Measurements from ENCODE around the gene ATRIP.
A peak's percentile ranks its signal among the peaks of the same experiment; 100 is the strongest.
"Not testable (repeated sequence)": the region's sequence is repeated elsewhere in the genome, so short reads cannot be mapped to it uniquely, and the experiment has no call there.

The ATRIP gene

DNA sequence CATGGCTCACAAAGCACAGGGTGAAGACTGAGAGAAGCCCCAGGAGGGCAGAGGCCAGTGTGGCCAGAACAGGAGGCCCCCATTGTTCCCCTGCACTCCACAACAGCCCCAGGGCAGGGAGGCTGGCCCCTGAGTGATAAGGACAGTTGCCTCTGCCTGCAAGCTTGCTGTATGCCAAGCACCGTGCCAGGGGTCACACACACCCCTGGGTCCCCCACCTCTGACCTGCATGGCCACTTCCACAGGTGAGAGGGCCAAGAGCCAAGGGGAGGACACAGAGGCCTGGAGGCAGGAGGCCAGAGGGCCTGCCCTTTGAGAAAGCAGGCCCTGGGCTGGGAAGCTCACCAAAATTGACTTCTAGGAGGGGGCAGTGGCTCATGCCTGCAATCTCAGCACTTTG, 23.7 kb downstream of the ATRIP start:
- DNase-seq = no peak

DNA sequence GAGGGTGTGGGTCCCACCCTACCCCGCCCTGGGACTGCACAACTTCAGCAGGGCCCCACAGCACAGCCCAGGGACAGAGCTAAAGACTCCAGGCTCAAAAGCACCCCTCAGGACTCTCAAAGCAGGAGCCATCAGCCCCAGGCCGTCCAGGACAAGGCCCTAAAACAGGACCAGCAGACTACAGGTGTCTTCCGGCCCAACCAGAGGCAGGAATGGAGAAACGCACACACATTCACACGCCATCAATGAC, 26.1 kb downstream of the ATRIP start:
- no peak for DNase-seq

DNA sequence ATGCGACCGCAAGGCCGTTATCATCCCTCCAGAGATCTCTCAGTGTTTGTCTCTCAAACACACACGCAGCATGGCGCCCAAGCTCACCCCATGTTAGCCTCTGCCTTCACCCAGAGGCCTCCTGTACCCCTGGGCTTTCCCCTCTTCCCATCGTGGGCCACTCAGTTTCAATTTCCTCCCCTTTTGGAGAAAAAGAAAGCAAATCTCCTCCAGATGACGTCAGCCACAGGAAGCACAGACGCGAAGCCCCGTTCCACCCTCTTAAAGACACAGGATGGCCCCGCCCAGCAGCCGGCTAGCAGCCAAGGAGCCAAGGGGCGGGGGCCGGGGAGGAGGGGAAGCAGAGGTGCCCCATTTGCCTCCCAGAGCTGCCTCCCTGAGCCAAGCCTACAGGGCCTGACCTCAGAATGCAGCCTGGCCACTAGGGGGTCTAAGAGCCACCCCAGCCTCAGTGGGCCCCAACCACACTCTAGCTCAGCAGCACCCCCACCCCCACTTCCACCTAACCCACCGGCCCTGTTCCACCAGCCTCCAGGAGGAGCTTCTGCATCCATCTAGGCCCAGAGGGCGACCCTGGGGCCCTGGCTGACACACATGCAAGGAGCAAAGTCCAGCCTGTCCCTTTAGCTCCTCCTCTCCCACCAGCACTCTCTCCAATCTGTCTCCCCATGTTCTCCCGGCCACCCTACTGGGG, 26.5 kb downstream of the ATRIP start:
- DNase-seq = peak; percentile 9 to 70

DNA sequence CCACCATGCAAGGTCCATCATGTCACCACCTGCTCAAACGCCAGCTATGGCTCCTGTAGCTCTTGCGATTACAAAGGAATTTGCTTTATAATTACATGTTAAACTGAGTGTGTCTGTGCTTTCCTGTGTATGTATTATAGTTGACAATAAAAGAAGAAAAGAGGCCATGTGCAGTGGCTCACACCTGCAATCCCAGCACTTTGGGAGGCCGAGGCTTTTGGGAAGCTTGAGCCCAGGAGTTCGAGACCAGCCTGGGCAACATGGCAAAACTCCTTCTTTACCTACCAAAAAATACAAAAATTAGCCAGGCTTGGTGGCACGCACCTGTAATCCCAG, 27.0 kb downstream of the ATRIP start:
- DNase-seq = no peak

DNA sequence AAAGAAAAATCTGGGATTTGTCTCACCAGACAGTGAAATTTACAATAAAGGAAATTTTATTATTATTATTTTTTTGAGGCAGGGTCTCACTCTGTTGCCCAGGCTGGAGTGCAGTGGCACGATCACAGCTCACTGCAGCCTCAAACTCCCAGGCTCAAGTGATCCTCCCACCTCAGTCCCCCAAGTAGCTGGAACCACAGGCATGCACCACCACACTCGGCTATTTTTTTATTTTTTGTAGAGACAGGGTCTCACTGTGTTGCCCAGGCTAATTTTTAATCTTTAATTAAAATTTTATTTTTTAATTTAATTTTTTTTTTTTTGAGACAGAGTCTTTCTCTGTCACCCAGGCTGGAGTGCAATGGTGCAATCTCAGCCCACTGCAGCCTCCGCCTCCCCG, 27.5 kb downstream of the ATRIP start:
- not testable (repeated sequence) for DNase-seq

DNA sequence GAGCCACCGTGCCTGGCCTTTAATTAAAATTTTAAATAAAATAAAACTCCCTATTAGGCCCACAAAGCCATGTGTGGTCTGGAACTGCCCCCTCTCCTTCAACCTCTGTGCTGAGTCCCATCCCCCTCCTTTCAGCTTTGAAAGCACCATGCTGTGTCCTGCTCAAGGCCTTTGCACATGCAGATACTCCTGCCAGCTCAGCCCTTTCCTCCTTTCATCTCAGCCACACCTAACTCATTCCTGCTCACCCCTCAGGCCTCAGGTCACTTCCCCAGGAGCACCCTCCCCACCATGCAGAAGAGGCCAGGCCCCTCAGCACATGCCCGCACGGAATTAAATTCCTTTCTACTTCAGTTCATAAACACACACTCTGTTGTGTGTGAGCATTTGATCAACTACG, 28.1 kb downstream of the ATRIP start:
- DNase-seq = no peak

DNA sequence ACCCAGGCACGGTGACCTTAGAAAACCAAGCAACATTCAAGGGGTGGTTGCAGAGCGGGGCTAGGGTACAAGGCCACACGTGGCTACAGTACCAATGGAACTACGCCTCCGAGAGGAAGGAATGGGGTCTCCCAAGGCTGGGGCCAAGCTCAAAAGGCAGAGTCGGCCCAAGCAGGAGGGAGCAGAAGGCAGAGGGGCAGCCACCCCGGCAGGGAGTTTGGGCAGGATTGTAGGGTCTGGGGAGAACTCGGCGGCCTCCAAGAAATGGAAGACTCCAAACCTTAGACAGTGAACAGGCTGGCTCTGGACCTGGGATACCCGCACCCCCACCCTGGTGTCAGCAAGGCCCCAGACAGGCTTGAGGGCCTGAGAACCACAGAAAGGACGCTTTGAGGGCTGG, 28.7 kb downstream of the ATRIP start:
- DNase-seq = no peak

DNA sequence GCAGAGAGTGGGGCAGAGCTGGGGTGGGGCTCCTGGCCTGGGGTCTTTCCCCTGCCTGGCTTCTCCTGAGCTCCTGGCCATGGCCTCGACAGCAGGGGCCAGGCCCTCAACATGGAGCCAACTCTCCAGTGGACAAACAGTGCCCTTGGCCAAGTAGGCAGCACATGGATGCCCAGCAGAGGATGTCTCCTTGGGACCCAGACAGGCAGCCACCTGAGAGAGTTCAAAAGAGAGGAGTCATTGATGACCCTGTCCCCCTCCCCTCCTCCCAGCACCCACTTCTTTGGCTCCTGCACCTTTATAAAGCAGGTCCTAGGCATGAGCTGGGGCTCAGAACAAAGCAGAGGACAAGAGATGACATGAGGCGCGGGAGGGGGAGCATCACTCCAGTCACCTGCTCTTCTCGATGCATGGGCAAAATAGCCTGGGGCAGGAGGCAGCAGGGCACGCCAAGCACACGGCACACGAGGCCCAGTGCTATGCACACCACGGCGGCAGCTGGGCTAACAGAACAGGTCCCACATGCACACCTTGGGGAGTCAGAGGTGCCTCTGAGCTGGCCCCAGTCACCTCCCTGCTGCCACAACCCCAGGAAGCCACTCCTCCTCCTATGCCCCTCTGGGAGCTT, 30.0 kb downstream of the ATRIP start:
- no peak for DNase-seq

DNA sequence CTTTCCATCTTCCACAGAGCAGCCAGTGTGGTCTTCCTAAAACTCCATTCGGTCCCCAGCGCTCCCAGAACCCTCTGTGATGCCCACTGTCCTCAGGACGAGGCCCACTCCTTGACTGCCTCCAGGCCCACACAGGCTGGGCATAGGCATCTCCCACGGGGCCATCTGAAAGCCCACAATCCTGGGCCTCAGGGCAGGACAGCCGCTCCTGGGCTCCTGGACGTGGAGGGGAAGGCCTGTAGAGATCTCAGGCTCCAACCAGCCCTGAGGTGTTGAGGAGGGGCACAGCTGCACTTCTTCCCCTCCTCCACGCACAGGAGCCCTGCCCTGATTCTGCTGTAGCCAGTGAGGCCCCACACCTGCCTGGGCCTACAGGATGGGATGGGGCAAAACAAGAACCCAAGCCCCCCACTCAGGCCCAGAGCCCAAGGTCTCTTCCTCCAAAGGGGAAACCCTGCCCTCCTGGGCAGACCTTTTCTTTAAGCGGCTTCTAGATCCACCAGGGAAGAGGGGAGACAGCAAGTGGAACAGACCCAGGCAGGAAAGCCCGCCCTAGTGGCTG, 31.5 kb downstream of the ATRIP start:
- no peak for DNase-seq

DNA sequence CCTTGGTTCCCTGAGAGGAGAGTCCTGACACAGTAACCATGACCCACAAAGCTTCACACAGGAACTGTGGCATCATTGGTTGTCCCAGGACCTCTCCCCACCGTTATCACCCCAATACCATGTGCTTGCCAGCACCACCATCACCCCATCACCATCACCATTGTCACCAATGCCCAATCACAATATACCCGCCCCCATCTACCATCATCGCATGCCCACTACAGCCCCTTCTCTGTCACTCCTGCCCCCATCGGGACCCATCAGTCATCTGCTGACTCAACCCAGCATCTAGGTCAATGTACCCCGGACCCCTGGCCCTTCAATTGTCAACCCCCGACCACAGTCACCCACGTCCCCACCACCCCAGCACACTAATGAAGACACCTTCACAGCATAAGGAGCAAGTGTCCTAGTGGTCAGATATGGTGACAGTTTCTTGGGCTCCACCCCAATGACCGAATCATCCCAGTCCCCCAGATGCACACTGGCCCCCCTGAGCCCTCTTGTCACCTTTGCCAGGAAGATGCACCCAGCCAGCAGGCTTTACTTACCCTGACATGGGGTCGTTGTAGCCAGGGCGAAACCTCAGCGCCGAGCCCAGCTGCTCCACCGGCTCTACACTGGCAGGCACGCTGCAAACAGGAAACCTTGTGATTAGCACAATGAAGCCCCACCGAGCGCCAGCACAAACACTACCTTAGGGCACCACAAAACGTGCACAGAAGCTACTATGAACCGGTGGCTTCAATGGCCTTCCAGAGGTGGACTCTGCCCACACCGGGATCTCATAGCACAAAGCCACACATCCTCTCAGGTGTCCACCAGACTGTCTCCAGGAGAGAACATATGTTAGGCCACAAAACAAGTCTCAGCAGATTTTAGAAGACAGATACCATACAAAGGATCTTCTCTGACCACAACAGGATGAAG, 32.4 kb downstream of the ATRIP start:
- DNase-seq = no peak

DNA sequence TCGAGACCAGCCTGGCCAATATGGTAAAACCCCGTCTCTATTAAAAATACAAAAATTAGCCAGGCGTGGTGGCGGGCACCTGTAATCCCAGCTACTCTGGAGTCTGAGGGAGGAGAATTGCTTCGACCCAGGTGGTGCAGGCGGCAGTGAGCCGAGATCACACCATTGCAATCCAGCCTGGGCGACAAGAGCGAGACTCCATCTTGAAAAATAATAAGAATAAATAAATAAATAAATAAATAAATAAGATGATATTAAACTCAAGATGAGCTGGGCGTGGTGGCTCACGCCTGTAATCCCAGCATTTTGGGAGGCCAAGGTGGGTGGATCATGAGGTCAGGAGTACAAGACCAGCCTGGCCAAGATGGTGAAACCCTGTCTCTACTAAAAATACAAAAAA, 34.4 kb downstream of the ATRIP start:
- not testable (repeated sequence) for DNase-seq

DNA sequence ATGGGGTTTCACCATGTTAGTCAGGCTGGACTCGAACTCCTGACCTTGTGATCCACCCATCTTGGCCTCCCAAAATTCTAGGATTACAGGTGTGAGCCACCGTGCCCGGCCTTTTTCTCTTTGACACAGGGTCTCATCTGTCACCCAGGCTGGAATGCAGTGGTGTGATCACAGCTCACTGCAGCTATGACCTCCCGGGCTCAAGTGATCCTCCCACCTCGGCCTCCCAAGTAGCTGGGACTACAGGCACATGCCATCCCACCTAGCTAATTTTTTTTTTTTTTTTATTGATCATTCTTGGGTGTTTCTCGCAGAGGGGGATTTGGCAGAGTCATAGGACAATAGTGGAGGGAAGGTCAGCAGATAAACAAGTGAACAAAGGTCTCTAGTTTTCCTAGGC, 36.3 kb downstream of the ATRIP start:
- not testable (repeated sequence) for DNase-seq

DNA sequence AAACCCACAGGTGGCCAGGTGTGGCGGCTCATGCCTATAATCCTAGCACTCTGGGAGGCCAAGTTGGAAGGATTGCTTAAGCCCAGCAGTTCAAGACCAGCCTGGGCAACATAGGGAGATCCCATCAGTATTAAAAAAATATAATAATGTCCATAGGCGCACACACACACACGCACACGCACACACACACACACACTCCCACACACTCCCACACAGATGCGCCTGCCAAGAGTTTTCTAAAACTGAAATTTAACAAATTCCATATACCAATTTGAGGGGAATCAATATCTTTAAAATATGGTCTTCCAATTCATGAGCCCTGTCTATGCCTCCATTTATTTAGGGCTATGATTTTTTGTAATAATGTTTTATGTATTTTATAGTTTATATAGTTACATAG, 40.4 kb downstream of the ATRIP start:
- no peak for DNase-seq

DNA sequence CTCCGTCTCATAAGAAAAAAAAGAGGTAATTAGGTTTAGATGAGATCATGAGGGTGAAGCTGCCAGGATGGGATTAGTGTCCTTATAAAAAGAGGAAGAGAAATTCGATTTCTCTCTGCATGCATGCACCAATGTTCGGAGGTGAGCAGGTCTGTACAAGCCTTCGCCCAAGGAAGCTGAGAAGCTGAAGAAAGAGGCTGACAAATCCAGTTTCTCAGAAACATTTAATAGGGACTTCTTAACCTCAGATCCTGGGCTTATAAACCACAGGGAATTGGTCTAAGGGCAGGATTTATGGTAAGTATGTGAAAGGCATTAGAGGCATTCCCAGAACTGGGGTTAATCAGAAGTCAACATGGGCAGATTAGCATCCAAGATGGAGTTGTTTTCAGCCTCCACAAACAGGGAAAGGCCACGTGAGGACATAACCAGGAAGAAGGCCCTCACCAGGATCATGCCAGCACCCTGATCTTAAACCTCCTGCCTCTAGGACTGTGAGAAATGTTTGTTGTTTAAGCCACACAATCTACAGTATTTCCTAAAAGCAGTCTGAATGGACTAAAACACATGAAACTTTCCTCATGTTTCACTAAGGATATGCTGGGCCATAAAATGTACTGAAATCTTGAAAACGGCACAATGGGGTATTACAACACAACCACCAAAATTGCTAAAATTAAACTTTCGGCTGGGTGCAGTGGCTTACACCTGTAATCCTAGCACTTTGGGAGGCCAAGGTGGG, 46.1 kb downstream of the ATRIP start:
- DNase-seq = no peak

DNA sequence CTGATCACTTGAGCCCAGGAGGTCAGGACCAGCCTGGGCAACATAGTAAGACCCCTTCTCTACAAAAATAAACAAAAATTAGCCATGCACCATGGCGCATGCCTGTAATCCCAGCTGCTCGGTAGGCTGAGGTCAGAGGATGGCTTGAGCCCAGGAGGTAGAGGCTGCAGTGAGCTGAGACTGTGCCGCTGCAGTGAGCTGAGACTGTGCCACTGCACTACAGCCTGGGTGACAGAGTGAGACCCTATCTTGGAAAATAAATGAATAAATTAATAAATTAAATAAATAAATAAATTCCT, 46.6 kb downstream of the ATRIP start:
- DNase-seq = no peak

DNA sequence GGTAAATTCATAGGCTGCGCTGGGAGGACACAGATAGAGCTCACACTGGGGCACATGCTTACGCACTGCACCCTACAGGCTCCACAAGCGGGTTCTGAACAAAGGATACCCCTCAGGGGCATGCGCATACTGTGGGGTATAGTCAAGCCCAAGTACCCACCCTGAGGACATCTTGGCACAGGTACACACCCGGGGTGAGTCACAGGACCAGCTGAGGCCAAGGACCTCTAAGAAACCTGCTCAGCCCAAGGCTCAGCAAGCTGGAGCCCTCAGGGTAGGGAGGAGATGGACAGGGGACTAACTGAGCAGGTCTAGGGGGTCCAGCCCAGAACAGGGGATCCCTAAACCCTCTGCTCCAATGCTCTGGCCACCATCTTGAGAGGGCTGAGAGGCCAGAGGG, 54.1 kb downstream of the ATRIP start:
- DNase-seq = no peak

DNA sequence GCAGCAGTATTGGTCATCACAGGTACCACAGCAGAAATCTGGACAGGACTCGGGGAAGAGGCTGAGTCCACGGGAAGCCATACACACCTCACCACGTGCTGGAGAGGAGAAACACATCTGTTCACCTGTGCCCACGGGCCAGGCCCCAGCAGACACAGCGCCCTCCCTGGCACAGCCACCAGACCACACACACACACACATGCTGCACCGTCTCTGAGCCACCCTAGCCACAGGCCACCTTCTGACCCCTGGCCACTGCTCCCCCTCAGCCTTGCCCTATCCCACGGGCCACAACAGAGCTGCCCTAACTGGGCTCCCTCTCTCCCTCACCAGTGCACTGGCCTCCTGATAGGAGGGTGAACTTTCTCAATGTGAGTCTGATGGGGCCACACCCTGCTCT, 54.7 kb downstream of the ATRIP start:
- no peak for DNase-seq

DNA sequence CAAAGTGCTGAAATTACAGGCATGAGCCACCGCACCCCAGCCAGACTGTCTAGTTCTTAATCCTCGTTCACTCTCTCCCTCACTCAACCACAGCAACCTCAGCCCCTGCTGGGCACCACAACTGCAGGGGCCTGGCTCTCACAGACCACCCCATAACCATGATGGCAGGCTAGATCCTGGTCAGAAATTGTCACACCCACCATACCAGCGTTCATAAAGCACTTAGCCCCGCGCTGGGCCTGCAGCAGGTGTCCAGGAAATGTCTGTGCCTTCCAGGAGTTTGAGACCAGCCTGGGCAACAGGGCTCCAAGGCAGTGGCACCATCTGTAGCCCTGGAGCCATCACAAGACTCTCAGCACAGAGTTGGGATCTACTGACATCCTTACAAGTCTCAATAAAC, 55.6 kb downstream of the ATRIP start:
- DNase-seq = no peak

DNA sequence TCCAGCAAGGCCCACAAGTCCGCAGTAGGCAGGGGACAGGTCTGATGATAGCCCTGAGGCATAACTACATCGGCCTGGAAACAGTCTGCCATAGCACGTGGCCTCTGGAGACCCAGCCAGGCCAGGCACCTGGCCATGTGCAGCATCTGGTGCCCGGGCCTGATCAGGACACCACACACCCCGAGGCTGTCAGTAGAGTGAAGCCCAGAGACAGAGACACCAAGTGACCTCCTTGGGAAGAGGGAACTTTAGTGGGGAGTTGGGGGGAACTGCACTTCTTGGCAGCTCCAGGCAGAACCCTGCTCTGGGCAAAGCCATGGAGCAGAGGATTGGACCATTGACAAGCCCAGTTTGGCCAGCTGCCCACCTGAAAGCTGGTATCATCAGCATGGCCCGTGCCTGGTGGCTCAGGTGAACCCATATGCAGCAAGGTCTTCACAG, 56.2 kb downstream of the ATRIP start:
- DNase-seq = peak in 1 of 2 experiments; percentile 51

DNA sequence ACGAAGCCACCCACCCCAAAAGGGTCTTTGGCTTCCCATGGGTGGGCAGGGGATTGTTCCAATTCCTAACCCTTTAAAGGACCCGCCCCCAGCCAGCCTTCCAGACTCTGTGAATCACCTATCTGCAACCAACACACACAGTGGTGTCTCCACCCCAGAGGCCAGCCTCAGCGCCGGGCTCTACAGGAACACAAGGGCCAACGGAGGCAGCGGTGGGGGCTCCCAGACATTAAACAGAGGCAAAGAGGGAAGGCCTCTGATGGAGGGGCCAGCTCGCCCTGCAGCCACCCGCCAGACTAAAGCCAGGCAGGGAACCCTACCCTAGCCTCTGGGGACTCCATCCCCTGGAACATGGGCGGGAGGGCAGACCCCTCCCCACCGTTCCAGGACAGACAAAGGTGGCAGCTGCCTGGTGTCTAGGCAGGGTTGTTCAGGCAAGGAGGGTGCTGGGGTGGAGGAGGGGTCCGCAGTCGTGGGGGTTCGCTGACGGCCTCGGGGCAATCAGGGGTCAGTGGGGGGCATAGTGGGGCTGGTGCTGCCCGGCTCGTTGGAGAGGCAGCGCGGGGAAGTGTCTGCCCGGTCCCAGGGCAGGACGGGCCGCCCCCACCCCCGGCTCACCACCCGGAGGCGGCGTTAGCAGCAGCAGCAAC, 57.0 kb downstream of the ATRIP start:
- no peak for DNase-seq

DNA sequence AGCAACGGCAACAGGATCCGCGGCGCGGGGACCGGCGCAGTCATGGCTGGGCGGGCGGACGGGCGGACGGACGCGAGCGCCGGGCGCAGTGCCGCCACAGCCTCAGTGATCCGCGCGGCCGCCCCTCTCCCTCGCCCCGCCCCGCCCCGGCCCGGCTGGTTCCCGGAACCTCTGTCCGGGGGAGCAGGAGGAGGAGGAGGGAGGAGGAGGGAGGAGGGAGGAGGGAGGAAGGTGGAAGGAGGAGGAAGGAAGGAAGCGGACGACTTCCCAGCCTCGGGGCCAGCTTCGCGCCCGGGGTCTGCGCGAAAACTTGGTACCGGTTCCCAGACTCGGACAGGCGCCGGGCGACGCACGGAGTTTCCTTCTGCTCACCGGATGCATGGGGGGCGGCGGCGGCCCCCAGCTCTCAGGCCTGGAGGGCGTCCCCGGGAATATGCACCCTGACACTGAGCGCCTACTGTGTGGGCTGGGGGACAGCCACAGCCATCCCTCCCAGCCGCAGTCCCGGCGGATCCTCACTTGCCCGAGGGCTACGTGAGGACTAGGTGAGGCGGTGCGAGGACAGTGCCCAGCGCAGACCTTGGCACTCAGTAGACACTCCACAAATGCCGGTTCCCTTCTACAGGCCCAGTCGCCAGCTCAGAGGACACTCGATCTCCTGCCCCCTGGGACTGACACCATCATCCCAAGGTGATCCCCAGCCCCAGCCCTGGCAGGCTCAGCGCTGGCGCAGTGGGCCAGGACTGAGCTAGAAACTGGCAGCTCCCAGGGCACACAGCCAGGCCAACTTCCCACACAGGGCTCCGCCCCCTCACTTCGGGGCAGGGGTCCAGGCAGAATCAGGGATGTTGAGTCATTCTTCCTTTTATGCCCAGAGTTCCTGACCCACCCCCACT, 57.8 kb downstream of the ATRIP start, which contains the start of gene SHISA5:
SHISA5 (minus strand) TSS at position 124 of the 896 bp plus-strand sequence; CDS start at position 44, 80 bp downstream.
- no peak for DNase-seq

DNA sequence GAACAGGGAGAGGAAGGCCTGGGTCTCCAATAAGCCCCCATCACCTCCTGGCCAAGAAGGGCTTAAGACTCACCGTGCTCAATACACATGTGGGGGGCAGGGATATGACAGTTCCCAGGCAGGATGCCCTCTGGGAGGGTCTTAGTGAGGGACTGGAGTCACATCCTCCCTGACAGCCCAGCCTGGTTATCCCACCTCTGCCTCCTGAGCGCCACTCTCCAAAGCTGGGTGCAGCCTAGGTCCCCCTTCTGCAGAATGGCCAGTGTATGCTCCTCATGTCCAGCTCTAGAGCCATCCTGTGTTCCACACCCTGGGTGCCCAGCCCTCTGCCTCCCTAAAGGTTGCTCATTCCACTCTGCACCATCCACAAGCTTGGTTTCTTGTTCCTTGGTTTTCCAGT, 58.6 kb downstream of the ATRIP start:
- no peak for DNase-seq
